ENCODE measurements around the gene KRTAP10-5. TPM values are rescaled to one million over a fixed set of nuclear protein-coding genes. Genes with fewer than 3 reads are reported as not detected.

Gene KRTAP10-5
- total and polyA plus RNA-seq, 9 of the 15 experiments (the other 6 are each of a cell fraction or from before 2014, with no cell fraction given), result not detected

DNA sequence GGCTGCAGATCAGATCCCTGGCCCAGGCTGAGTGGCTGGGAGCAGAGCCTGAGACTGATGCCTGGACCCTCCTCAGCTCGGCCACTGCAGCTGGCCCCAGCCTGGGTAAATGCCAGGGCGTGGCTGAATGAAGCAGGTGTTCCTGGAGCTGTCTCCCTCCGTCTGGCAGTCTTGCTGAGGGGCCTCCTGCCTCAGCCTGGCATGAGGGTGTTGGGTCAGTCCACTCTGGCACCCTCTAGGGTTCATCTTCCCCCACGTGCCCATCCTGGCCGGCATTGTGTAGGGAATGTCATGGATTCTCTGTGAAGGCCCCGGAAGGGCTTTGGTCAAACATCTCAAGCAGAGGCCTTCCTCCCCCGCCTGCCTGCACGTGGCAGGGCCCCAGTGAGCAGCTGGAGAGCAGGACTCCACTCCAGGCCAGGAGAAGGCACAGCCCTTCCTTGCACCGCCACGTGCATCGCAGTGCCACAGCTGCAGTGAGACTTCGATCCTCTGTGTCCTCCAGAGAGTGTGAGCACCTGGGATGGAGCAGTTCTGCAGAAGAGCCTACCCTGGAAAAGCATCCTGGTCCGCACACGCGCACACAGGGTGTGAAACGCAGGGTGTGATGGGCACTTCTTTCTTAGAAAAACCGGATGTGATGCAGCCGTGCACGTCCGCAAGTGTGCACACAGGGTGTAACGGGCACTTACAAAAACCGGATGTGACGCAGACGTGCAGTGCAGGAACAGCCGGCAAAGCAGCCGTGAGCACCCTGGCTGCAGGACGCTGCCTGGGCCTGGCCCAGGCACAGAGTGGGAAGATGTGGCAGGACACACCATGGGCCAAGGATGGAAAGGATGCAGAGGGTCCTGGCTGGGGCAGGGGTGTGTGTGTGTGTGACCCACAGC, 11.5 kb downstream of the KRTAP10-5 start (continued):
- TF ChIP-seq L3MBTL2 (IDR thresholded peaks at IDR 0.05) (peak; percentile 97), POLR2G (IDR thresholded peaks at IDR 0.05; ENCODE audit: low read depth, low read length) (0 out of 2 replicates have a peak, but pooled peaks have one; percentile 18), CHD2 (IDR thresholded peaks at IDR 0.05; ENCODE audit: low read depth, low read length) (no peak), MGA (IDR thresholded peaks at IDR 0.05) (peak; percentile 90), SMARCB1 (IDR thresholded peaks at IDR 0.05; ENCODE audit: insufficient read length, low read depth) (no peak), GABPB1 (CRISPR knock-in tag; IDR thresholded peaks at IDR 0.05) (peak; percentile 83), E2F3 (CRISPR knock-in tag; IDR thresholded peaks at IDR 0.05) (no peak), RBBP5 (IDR thresholded peaks at IDR 0.05; ENCODE audit: borderline replicate concordance, insufficient read depth, low read length, poor library complexity, severe bottlenecking) (peak; percentile 3), TGIF2 (CRISPR knock-in tag; IDR thresholded peaks at IDR 0.05) (peak; percentile 20; the same call in 1 of the 2 replicates), CXXC5 (CRISPR knock-in tag; IDR thresholded peaks at IDR 0.05) (peak; percentile 69)
- TF ChIP-seq, protein P1, sequence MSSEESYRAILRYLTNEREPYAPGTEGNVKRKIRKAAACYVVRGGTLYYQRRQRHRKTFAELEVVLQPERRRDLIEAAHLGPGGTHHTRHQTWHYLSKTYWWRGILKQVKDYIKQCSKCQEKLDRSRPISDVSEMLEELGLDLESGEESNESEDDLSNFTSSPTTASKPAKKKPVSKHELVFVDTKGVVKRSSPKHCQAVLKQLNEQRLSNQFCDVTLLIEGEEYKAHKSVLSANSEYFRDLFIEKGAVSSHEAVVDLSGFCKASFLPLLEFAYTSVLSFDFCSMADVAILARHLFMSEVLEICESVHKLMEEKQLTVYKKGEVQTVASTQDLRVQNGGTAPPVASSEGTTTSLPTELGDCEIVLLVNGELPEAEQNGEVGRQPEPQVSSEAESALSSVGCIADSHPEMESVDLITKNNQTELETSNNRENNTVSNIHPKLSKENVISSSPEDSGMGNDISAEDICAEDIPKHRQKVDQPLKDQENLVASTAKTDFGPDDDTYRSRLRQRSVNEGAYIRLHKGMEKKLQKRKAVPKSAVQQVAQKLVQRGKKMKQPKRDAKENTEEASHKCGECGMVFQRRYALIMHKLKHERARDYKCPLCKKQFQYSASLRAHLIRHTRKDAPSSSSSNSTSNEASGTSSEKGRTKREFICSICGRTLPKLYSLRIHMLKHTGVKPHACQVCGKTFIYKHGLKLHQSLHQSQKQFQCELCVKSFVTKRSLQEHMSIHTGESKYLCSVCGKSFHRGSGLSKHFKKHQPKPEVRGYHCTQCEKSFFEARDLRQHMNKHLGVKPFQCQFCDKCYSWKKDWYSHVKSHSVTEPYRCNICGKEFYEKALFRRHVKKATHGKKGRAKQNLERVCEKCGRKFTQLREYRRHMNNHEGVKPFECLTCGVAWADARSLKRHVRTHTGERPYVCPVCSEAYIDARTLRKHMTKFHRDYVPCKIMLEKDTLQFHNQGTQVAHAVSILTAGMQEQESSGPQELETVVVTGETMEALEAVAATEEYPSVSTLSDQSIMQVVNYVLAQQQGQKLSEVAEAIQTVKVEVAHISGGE (CRISPR knock-in tag; IDR thresholded peaks at IDR 0.05), result peak in 2 of 3 experiments; percentile 51 to 65; a peak in 2 of 6 replicates
